Measurements from ENCODE around the gene SAFB. TPM values are rescaled to one million over a fixed set of nuclear protein-coding genes. Genes with fewer than 3 reads are reported as not detected.

The SAFB gene
- total and polyA plus RNA-seq, 2 of the 13 experiments (the other 11 are each of a cell fraction or from before 2014, with no cell fraction given), result 21.0 to 28.4 TPM

- TF ChIP-seq PATZ1 (CRISPR knock-in tag; IDR thresholded peaks at IDR 0.05) (peak; percentile 26; the same call in 1 of the 2 replicates), ZNF891 (CRISPR knock-in tag; IDR thresholded peaks at IDR 0.05) (no peak; the same call in 1 of the 2 replicates), ZBTB43 (CRISPR knock-in tag; conservative IDR thresholded peaks at IDR 0.05) (peak; percentile 86), CBX2 (IDR thresholded peaks at IDR 0.05; ENCODE audit: low read depth, low read length) (no peak), CBX2 (CRISPR knock-in tag; IDR thresholded peaks at IDR 0.05; ENCODE audit: low read depth) (no peak), ZNF484 (CRISPR knock-in tag; IDR thresholded peaks at IDR 0.05; ENCODE audit: borderline replicate concordance, low read depth) (no peak), ZNF143 (CRISPR knock-in tag; IDR thresholded peaks at IDR 0.05) (peak; percentile 88), ZBTB26 (CRISPR knock-in tag; IDR thresholded peaks at IDR 0.05; ENCODE audit: borderline replicate concordance) (peak; percentile 18; the same call in 1 of the 2 replicates), ZNF121 (CRISPR knock-in tag; IDR thresholded peaks at IDR 0.05) (no peak), SKIL (CRISPR knock-in tag; IDR thresholded peaks at IDR 0.05; ENCODE audit: borderline replicate concordance) (no peak), HOMEZ (CRISPR knock-in tag; IDR thresholded peaks at IDR 0.05; ENCODE audit: low read depth) (no peak), GPN1 (CRISPR knock-in tag; IDR thresholded peaks at IDR 0.05; ENCODE audit: borderline replicate concordance) (no peak), JUN (CRISPR knock-in tag; IDR thresholded peaks at IDR 0.05) (no peak), PRMT3 (CRISPR knock-in tag; IDR thresholded peaks at IDR 0.05; ENCODE audit: borderline replicate concordance, low read depth) (no peak), DMTF1 (CRISPR knock-in tag; IDR thresholded peaks at IDR 0.05) (no peak), ZBTB8A (CRISPR knock-in tag; IDR thresholded peaks at IDR 0.05; ENCODE audit: borderline replicate concordance, low read depth) (0 out of 2 replicates have a peak, but pooled peaks have one; percentile 29), GATAD1 (CRISPR knock-in tag; IDR thresholded peaks at IDR 0.05) (peak; percentile 90)
Measured at GRCh38 chr19:5622465-5623396, at the start of gene SAFB, which contains the start of gene SAFB2 (continued).
